ENCODE results near the gene RALGPS1.
A peak's percentile ranks its signal among the peaks of the same experiment; 100 is the strongest.

Gene RALGPS1

GRCh38 chr9:127187231-127187956 lies 272.8 kb downstream of the RALGPS1 start:
- no peak for DNase-seq (ENCODE audit: low spot score)

DNA sequence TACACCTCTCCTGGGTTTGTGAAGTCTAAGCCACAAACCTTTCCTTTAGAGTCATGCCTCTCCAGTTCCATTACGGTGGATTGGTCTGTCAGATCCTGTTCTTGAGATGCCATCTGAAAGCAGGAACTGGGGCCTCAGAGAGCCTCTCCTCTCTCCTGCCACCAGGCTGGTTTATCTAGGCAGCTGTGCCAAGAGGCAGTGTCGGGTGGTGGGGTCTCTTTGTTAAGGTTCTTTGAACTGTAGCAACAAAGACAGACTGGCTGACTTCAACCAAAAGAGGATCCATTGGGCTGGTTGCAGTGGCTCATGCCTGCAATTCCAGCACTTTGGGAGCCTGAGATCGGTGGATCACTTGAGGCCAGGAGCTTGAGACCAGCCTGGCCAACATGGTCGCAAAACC lies 273.8 kb downstream of the RALGPS1 start:
- no peak for DNase-seq (ENCODE audit: low spot score)

DNA sequence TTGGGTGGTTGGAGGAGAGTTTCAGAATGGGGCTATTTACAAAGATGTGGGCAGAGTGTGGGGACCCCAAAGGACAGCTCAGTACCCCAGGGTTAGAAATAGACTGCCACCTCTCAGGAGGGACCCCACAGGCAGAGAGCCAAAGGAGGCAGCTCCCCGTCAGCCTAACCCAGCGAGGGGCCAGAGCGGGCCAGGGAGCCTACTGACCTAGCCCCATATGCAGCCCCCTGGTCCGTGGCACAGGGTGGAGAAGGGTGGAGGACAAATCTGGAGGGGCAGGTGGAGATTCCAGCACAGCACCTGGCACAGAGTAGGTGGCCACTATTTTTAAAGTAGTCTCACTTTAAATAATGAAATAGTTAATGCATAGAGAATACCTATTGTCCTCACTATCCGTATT lies 275.0 kb downstream of the RALGPS1 start:
- no peak for DNase-seq (ENCODE audit: low spot score)

- DNase-seq (ENCODE audit: low spot score) = no peak
Measured at GRCh38 chr9:127192744-127193143, 278.2 kb downstream of the RALGPS1 start.

GRCh38 chr9:127193483-127193882 lies 278.9 kb downstream of the RALGPS1 start:
- DNase-seq (ENCODE audit: low spot score) = no peak

- DNase-seq (ENCODE audit: low spot score) = no peak
Measured at GRCh38 chr9:127194881-127195713, 280.5 kb downstream of the RALGPS1 start.

- DNase-seq (ENCODE audit: low spot score) = no peak
Measured at GRCh38 chr9:127195976-127196825, 281.6 kb downstream of the RALGPS1 start.

- no peak for DNase-seq (ENCODE audit: low spot score)
Measured at GRCh38 chr9:127196826-127197145, 282.2 kb downstream of the RALGPS1 start.

GRCh38 chr9:127197186-127197860 lies 282.7 kb downstream of the RALGPS1 start:
- no peak for DNase-seq (ENCODE audit: low spot score)

DNA sequence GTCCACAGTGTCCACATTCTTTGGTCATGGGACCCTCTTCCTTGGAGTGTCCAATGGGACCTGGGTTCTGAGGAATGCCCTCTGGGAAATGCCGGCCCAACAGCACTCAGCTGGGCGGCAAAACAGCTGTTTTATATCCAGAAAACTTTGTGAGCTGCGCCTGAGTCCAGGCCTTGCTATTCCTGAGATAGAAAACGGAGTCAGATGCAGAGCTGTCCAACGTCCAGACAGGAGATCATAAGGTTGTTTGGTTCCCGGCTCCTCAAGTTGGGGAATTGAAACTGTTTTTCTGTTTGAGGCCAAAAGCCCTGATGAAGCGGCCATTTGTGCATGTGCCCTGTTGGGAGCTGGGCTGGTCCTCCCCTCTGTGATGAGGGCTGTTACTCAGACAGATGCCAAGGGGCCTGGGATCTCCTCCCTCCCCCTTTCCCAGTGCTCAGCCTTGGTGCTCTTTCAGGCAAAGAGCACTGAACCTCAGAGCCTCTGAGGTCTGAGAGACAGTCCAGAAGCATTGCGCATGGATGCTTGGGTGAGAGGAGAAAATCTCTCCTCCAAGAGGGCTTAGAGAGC lies 283.4 kb downstream of the RALGPS1 start:
- no peak for DNase-seq (ENCODE audit: low spot score)

GRCh38 chr9:127198587-127198986 lies 284.0 kb downstream of the RALGPS1 start:
- no peak for DNase-seq (ENCODE audit: low spot score)

- peak; percentile 89 for DNase-seq (ENCODE audit: low spot score)
Measured at GRCh38 chr9:127199001-127199791, 284.6 kb downstream of the RALGPS1 start.

- DNase-seq (ENCODE audit: low spot score) = no peak
Measured at GRCh38 chr9:127200106-127200862, 285.7 kb downstream of the RALGPS1 start.

DNA sequence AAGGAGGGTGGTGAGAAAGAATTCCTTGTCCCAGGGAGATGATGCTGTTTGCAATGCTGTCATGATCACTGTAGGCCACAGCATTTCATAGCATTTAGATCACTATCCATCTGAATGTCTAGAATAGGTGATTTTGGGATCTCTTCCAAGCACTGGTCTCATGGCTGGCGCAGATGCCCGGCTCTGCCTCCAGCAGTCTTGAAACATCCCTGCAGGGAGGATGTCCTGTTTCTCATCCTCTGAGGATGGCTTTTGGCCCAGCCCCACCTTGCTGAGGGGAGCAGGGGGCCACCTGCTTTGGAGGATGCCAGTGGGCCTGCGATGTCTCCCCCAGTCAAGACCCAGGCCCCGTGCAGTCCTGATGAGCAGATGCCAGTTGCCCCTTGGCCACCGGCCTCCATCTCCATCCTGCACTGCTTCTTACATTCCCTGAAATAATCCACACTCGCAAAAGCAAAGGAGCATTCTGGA lies 286.5 kb downstream of the RALGPS1 start:
- DNase-seq (ENCODE audit: low spot score) = no peak

DNA sequence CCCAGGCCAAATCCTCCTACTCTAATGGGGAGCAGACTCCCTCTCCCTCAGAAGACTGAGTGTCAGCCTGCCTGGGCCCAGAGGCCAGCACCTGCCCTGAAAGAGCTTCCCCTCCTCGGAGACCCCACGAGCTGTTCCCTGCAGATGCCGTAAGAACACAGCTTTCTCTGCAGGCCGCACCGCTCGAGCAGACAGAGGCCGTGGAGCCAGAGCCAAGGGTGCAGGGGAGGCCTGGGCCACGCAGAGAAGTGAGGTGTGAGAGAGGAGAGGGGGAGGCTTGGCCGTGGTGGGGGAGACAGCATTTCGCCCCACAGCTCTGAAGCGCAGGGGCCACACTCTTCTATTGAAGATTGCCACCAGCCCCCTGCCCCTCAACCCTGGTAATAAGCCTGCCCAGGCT lies 287.1 kb downstream of the RALGPS1 start:
- no peak for DNase-seq (ENCODE audit: low spot score)

DNA sequence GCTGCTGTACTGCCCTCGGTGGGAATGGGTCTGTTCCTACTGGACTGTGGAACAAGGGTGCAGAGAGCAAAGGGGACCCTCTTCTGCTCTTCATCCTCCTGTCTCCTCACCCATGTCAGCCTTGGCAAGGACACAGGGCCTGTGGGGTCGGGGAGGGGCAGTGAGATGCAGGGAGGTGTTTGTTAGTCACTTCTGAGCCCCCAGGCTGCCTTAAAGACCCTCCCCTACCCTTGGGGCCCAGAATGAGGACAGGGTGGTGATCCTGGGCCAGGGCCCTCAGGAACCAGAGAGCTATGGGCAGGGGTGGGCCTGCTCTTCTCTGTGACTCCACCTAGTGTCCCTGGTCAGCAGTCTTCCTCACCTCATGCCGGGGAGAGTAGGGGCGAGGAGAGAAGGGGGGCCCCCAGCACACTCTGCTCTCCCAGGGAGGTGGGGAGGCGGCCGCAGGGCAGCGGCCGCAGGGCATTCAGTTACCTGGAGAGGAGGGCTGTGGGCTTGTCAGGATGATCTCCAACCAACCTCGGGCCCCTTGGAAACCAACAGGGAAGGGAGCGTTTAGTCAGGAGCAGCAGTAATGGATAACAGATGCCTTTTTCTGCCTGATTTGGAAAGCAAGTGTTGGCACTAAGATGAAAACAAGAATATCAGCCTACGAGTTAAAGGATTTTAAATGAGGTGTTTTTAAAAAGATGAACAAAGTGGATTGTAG lies 288.0 kb downstream of the RALGPS1 start:
- DNase-seq (ENCODE audit: low spot score) = no peak

DNA sequence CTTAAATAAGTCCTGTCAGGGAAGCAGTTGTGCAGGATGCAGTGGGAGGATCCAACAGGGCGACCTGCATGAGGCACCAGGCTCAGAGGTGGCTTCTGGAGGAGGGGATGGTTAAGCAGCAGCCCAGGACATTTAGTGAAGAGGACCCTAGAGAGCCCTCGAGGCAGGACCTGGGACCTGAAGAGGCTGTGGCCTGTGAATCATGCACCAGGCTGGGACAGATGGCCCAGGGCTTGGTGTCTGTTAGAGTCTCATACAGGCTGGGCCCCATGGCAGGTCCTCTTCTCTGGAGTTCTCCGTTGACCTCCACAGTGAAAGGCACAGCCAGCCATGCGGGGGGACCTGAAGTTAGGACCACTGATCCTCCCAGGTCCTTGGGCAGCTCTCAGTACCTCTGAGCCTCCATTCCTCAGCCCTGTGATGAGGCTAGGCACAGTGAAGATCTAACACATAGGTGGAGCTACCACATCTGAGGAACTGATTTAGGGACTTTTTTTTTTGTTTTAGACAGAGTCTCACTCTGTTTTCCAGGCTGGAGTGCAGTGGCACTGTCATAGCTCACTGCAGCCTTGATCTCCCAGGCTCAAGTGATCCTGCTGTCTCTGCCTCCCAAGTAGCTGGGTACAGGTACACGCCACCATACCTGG lies 289.2 kb downstream of the RALGPS1 start:
- DNase-seq (ENCODE audit: low spot score) = no peak

- no peak for DNase-seq (ENCODE audit: low spot score)
Measured at GRCh38 chr9:127204771-127205470, 290.3 kb downstream of the RALGPS1 start.
